Testis (tissue), 2 donors: ENCODE data around the gene BBOF1.

Experiments used
- POLR2A ChIP-seq: fragments of 450-650 bp; IDR thresholded peaks from one replicate; pipeline ENCODE4 v1.6.1; 2017; ENCODE audit warnings: antibody characterized with exemption, mild to moderate bottlenecking, moderate library complexity
- TF ChIP-seq, protein P1 (sequence below), 3 experiments: fragments of 450-650 bp in 2 of 3; fragments of 200-600 bp in 1 of 3; sonication (generic) in 1 of 3; IDR thresholded peaks; one replicate each; pipeline ENCODE4 v1.5.1; 2016 to 2019; ENCODE audit warnings: antibody characterized with exemption in 3 of 3, mild to moderate bottlenecking in 2 of 3, moderate library complexity in 1 of 3

DNA sequence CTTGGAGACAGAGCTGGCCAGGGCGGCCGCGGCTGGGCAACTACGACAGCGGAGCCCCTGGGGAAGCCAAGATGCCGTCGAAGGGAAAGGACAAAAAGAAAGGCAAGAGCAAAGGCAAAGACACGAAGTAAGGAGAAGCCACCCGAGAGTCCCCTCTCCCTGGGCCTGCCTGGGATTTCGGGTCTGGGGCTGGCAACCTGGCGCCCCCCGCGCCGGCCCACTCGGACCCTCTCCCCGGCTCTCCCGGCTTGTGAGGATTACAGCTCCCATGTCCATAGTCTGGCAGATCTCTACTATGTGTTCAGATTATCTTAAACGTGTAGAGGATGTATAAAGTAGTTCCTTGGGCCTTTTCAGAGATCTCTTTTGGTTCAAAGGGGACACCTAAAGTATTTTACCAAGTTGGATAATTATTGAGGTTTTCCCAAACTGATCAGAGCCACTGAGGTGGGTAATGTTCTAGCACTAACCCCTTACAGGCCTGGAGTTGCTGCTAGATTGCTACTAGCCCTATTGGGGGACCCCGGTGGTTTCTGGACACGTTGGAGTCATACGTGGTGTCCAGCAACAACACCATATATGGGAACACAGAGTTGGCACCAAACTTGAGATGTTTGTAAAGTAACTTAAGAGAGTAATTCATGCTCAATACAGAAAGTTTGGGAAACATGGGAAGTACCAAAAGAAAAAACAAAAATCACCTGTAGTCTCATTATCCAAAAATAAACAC, 424 bp downstream of the BBOF1 start:
- TF ChIP-seq, protein P1, sequence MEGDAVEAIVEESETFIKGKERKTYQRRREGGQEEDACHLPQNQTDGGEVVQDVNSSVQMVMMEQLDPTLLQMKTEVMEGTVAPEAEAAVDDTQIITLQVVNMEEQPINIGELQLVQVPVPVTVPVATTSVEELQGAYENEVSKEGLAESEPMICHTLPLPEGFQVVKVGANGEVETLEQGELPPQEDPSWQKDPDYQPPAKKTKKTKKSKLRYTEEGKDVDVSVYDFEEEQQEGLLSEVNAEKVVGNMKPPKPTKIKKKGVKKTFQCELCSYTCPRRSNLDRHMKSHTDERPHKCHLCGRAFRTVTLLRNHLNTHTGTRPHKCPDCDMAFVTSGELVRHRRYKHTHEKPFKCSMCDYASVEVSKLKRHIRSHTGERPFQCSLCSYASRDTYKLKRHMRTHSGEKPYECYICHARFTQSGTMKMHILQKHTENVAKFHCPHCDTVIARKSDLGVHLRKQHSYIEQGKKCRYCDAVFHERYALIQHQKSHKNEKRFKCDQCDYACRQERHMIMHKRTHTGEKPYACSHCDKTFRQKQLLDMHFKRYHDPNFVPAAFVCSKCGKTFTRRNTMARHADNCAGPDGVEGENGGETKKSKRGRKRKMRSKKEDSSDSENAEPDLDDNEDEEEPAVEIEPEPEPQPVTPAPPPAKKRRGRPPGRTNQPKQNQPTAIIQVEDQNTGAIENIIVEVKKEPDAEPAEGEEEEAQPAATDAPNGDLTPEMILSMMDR (IDR thresholded peaks at IDR 0.05) = no peak
- no peak for TF ChIP-seq POLR2A
